Skeletal muscle cell (primary cell): Measurements from ENCODE around the gene POLR1D.
A peak's percentile ranks its signal among the peaks of the same experiment; 100 is the strongest.

Experiments
- DNase-seq: peaks from one replicate; pipeline ENCODE4 v3.0.0-alpha.2; 2010; ENCODE audit warnings: low read depth
- H3K4me3 ChIP-seq: 2 replicates; pipeline ENCODE4 v1.5.1; 2011; ENCODE audit warnings: low read depth, mild to moderate bottlenecking, control low read depth, low read length, moderate library complexity

The POLR1D gene

GRCh38 chr13:27635266-27635665 lies 13.6 kb downstream of the POLR1D start:
- DNase-seq, result no peak
- H3K4me3 ChIP-seq, result no peak overlapping the region

- no peak for DNase-seq
- no peak overlapping the region for H3K4me3 ChIP-seq
These were observed 15.0 kb downstream of the POLR1D start for GRCh38 chr13:27636589-27637288.

GRCh38 chr13:27637289-27637626 lies 15.6 kb downstream of the POLR1D start:
- H3K4me3 ChIP-seq, result no peak overlapping the region
- no peak for DNase-seq

- no peak for DNase-seq
- H3K4me3 ChIP-seq, result no peak overlapping the region
These were observed 16.3 kb downstream of the POLR1D start for GRCh38 chr13:27638001-27638400.

- no peak for DNase-seq
- H3K4me3 ChIP-seq, result no peak overlapping the region
These were observed 16.8 kb downstream of the POLR1D start for GRCh38 chr13:27638521-27638920.

- no peak overlapping the region for H3K4me3 ChIP-seq
- DNase-seq, result no peak
These were observed 17.5 kb downstream of the POLR1D start for GRCh38 chr13:27639186-27639585.

- DNase-seq, result no peak
- no peak overlapping the region for H3K4me3 ChIP-seq
These were observed 20.2 kb downstream of the POLR1D start for GRCh38 chr13:27641711-27642502.

GRCh38 chr13:27643334-27644132 lies 21.8 kb downstream of the POLR1D start:
- no peak for DNase-seq
- no peak overlapping the region for H3K4me3 ChIP-seq

- no peak overlapping the region for H3K4me3 ChIP-seq
- peak; percentile 60 for DNase-seq
These were observed 22.6 kb downstream of the POLR1D start for GRCh38 chr13:27644302-27644701.

- DNase-seq, result no peak
- no peak overlapping the region for H3K4me3 ChIP-seq
These were observed 28.6 kb downstream of the POLR1D start for GRCh38 chr13:27650312-27650711.

- no peak for DNase-seq
- H3K4me3 ChIP-seq, result no peak overlapping the region
These were observed 32.4 kb downstream of the POLR1D start for GRCh38 chr13:27654059-27654458.

- no peak overlapping the region for H3K4me3 ChIP-seq
- DNase-seq, result no peak
These were observed 33.1 kb downstream of the POLR1D start for GRCh38 chr13:27654816-27655215.

GRCh38 chr13:27657724-27658123 lies 36.0 kb downstream of the POLR1D start:
- no peak for DNase-seq
- H3K4me3 ChIP-seq, result no peak overlapping the region

- no peak overlapping the region for H3K4me3 ChIP-seq
- peak; percentile 21 for DNase-seq
These were observed 36.9 kb downstream of the POLR1D start for GRCh38 chr13:27658546-27658945.

GRCh38 chr13:27659145-27659865 lies 37.6 kb downstream of the POLR1D start:
- DNase-seq, result no peak
- H3K4me3 ChIP-seq, result no peak overlapping the region

- H3K4me3 ChIP-seq, result no peak overlapping the region
- DNase-seq, result no peak
These were observed 38.8 kb downstream of the POLR1D start for GRCh38 chr13:27660511-27660910.

- no peak overlapping the region for H3K4me3 ChIP-seq
- DNase-seq, result no peak
These were observed 39.3 kb downstream of the POLR1D start for GRCh38 chr13:27661017-27661416.

- DNase-seq, result no peak
These were observed 41.2 kb downstream of the POLR1D start for GRCh38 chr13:27662738-27663470.

GRCh38 chr13:27663947-27664346 lies 42.3 kb downstream of the POLR1D start:
- no peak for DNase-seq
- H3K4me3 ChIP-seq, result no peak overlapping the region

More at GRCh38 chr13:27662738-27663470, 41.2 kb downstream of the POLR1D start:
- H3K4me3 ChIP-seq, result no peak overlapping the region
